GM12875 (cell line): ENCODE measurements around the gene C2orf78.
A peak's percentile ranks its signal among the peaks of the same experiment; 100 is the strongest.

ENCODE experiments used
- H3K4me3 ChIP-seq: one replicate; pipeline ENCODE4 v1.5.1; 2011; ENCODE audit warnings: low read depth, low read length, control low read depth
- CTCF ChIP-seq: IDR thresholded peaks from 2 replicates; pipeline ENCODE4 v1.5.1; 2011; ENCODE audit warnings: low read depth, mild to moderate bottlenecking, control low read depth, inconsistent platforms, low read length, moderate library complexity, borderline replicate concordance; ENCODE audit not compliant: insufficient read depth

C2orf78 gene

GRCh38 chr2:73766994-73767393 is 17.0 kb upstream of the C2orf78 start:
- TF ChIP-seq CTCF, result no peak
- H3K4me3 ChIP-seq, result no peak overlapping the region

- no peak overlapping the region for H3K4me3 ChIP-seq
- TF ChIP-seq CTCF, result no peak
Measured at GRCh38 chr2:73770725-73771124, 13.3 kb upstream of the C2orf78 start.

GRCh38 chr2:73772819-73773218 is 11.2 kb upstream of the C2orf78 start:
- no peak overlapping the region for H3K4me3 ChIP-seq
- TF ChIP-seq CTCF, result no peak

GRCh38 chr2:73776381-73776780 is 7.6 kb upstream of the C2orf78 start:
- H3K4me3 ChIP-seq, result no peak overlapping the region
- TF ChIP-seq CTCF, result no peak

GRCh38 chr2:73776869-73777519 is 7.0 kb upstream of the C2orf78 start:
- H3K4me3 ChIP-seq, result no peak overlapping the region
- TF ChIP-seq CTCF, result no peak

- H3K4me3 ChIP-seq, result peak overlapping the region; percentile 73
Measured at GRCh38 chr2:73778867-73779466, 5.0 kb upstream of the C2orf78 start.

- TF ChIP-seq CTCF, result peak; percentile 96
Measured at GRCh38 chr2:73779467-73780236, 4.3 kb upstream of the C2orf78 start, which contains the start of gene DUSP11. TSS of gene DUSP11 (minus strand) at chr2:73780103. CDS start at chr2:73779974, 129 bp downstream.

More at GRCh38 chr2:73779467-73780236, 4.3 kb upstream of the C2orf78 start, which contains the start of gene DUSP11:
- H3K4me3 ChIP-seq, result peak within 1 kb of the TSS; percentile 73
